Measurements from ENCODE around the gene PLB1. TPM values are rescaled to one million over a fixed set of nuclear protein-coding genes. Genes with fewer than 3 reads are reported as not detected.

PLB1 gene
- total RNA-seq: 1.9 and 3.1 TPM in 2 replicates

GRCh38 chr2:28495551-28496250, at the start of gene PLB1:
PLB1 (plus strand) TSS chr2:28496060; CDS start chr2:28496115, 55 bp downstream.

Other genes starting within 250 kb of the PLB1 start
- 33.3 and 53.9 TPM in 2 replicates for gene FOSL2, start 103.2 kb upstream of the PLB1 start, total RNA-seq

Measured in uterine smooth muscle cell (primary cell).